Measurements from ENCODE around the gene ZNF488.

The ZNF488 gene

DNA sequence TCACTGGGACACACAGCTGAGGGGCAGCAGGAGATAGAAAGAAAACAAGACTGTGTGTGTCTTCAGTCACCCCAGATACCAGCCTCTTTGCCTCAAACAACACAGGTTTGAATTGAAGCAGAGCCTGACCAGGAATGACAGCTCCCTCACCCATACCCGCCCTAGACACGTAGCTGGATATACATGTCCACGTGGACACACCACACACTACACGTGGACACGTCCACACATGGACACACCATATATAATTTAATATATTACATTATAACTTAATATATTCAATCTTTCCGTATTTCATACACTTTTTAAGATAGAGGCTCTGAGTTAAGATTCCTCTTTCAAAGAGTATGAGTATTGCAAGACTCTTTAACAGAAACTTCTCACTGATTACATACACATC, 50.6 kb downstream of the ZNF488 start:
- TF ChIP-seq, protein P1, sequence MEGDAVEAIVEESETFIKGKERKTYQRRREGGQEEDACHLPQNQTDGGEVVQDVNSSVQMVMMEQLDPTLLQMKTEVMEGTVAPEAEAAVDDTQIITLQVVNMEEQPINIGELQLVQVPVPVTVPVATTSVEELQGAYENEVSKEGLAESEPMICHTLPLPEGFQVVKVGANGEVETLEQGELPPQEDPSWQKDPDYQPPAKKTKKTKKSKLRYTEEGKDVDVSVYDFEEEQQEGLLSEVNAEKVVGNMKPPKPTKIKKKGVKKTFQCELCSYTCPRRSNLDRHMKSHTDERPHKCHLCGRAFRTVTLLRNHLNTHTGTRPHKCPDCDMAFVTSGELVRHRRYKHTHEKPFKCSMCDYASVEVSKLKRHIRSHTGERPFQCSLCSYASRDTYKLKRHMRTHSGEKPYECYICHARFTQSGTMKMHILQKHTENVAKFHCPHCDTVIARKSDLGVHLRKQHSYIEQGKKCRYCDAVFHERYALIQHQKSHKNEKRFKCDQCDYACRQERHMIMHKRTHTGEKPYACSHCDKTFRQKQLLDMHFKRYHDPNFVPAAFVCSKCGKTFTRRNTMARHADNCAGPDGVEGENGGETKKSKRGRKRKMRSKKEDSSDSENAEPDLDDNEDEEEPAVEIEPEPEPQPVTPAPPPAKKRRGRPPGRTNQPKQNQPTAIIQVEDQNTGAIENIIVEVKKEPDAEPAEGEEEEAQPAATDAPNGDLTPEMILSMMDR (conservative IDR thresholded peaks at IDR 0.05; ENCODE audit: low read depth, low read length): no peak
- no peak for DNase-seq (ENCODE audit: low read depth)
- H3K4me3 ChIP-seq (ENCODE audit: low read length): no peak overlapping the region

DNA sequence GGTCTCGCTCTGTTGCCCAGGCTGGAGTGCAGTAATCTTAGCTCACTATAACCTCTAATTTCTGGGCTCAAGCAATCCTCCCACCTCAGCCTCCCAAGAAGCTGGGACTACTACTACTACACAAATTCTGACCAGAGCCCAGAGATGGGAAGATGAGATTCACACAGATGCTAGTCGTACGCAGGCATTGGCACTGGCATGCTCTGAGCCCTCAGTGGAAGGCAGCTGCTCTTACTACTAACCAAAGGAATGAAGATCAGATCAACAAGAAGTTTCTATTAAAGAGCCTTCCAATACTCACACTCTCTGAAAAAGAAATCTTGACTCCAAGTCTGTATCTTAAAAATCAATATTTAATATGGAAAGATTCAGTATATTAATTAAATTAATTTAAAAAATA, 51.1 kb downstream of the ZNF488 start:
- DNase-seq (ENCODE audit: low read depth): no peak
- H3K4me3 ChIP-seq (ENCODE audit: low read length): no peak overlapping the region
- TF ChIP-seq, protein P1 (conservative IDR thresholded peaks at IDR 0.05; ENCODE audit: low read depth, low read length): no peak

- H3K4me3 ChIP-seq (ENCODE audit: low read length): no peak overlapping the region
- DNase-seq (ENCODE audit: low read depth): no peak
- TF ChIP-seq, protein P1 (conservative IDR thresholded peaks at IDR 0.05; ENCODE audit: low read depth, low read length): no peak
Measured at GRCh38 chr10:47332371-47332770, 51.7 kb downstream of the ZNF488 start.

GRCh38 chr10:47331954-47332353, 52.1 kb downstream of the ZNF488 start:
- no peak overlapping the region for H3K4me3 ChIP-seq (ENCODE audit: low read length)
- TF ChIP-seq, protein P1 (conservative IDR thresholded peaks at IDR 0.05; ENCODE audit: low read depth, low read length): no peak
- no peak for DNase-seq (ENCODE audit: low read depth)

DNA sequence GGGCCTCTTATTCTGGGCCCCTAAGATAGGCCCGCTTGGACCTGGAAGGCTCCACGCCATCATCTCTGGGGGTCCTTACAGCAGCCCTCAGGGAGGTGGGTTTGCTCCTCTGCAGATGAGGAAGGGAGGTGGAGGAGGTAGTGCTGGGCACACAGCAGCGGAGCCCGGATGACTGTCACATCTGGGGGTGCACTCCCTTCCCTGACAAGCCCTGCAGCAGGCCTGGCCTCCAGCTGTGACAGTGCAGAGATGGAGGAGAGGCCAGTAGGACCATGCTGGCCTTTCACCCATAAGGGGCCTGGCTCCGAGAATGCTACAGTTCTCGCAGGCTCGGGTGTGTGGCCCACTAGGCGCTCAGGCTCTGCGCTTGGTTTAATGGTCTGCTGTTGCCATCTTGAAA, 52.6 kb downstream of the ZNF488 start:
- no peak overlapping the region for H3K4me3 ChIP-seq (ENCODE audit: low read length)
- TF ChIP-seq, protein P1 (conservative IDR thresholded peaks at IDR 0.05; ENCODE audit: low read depth, low read length): no peak
- no peak for DNase-seq (ENCODE audit: low read depth)

GRCh38 chr10:47330804-47331203, 53.3 kb downstream of the ZNF488 start:
- no peak for DNase-seq (ENCODE audit: low read depth)
- H3K4me3 ChIP-seq (ENCODE audit: low read length): no peak overlapping the region
- TF ChIP-seq, protein P1 (conservative IDR thresholded peaks at IDR 0.05; ENCODE audit: low read depth, low read length): no peak

GRCh38 chr10:47330366-47330765, 53.7 kb downstream of the ZNF488 start:
- no peak overlapping the region for H3K4me3 ChIP-seq (ENCODE audit: low read length)
- TF ChIP-seq, protein P1 (conservative IDR thresholded peaks at IDR 0.05; ENCODE audit: low read depth, low read length): no peak
- DNase-seq (ENCODE audit: low read depth): no peak
